IMR-90 (cell line): ENCODE data around the gene CENPQ. TPM values are rescaled to one million over a fixed set of nuclear protein-coding genes. Genes with fewer than 3 reads are reported as not detected.

Source experiments
- ATAC-seq: fragments of 200-7000 bp; cut with Tn5 transposase; 2 replicates; pipeline ENCODE4 v1.9.1; 2020; ENCODE audit warnings: low read depth, mild to moderate bottlenecking, moderate library complexity
- BruUV-seq: library from RNA; stranded (reverse); fragments of 400-500 nt; replicated peaks from 2 replicates; lab custom pipeline; 2021; lab: Mats Ljungman, UMichigan
- CTCF ChIA-PET: fragments of 300-600 bp; formaldehyde crosslinking; extraction: SDS; loops from one replicate; lab custom pipeline; 2021; ENCODE audit warnings: antibody characterized with exemption; lab: Yijun Ruan, JAX
- POLR2A ChIA-PET: fragments of 300-600 bp; sonication (Branson Sonifier 250); formaldehyde crosslinking; loops from one replicate; lab custom pipeline; 2022; ENCODE audit warnings: antibody characterized with exemption; ENCODE audit not compliant: unreplicated experiment; lab: Charles Lee
- DNase-seq: peaks from one replicate; pipeline ENCODE4 v3.0.0; 2013
- H2AFZ ChIP-seq: replicated peaks from 2 replicates; pipeline ENCODE3; 2013; ENCODE audit warnings: low read length, mild to moderate bottlenecking; ENCODE audit not compliant: poor library complexity
- H2AK5ac ChIP-seq: 2 replicates; pipeline ENCODE4 v1.6.1; 2013; ENCODE audit warnings: low read depth, low read length, inconsistent platforms
- H2AK9ac ChIP-seq: replicated peaks from 2 replicates; pipeline ENCODE3; 2013; ENCODE audit warnings: mild to moderate bottlenecking, low read depth, low read length, moderate library complexity; ENCODE audit not compliant: poor library complexity
- H2BK120ac ChIP-seq: 2 replicates; pipeline ENCODE4 v1.6.1; 2013; ENCODE audit warnings: low read depth, low read length, inconsistent platforms
- H2BK15ac ChIP-seq: 3 replicates; pipeline ENCODE4 v1.6.1; 2013; ENCODE audit warnings: low read depth, low read length, inconsistent platforms
- H2BK20ac ChIP-seq: 2 replicates; pipeline ENCODE4 v1.6.1; 2013; ENCODE audit warnings: low read depth, mild to moderate bottlenecking, inconsistent platforms, low read length, moderate library complexity
- H2BK5ac ChIP-seq: 2 replicates; pipeline ENCODE4 v1.6.1; 2013; ENCODE audit warnings: mild to moderate bottlenecking, low read depth, low read length, inconsistent platforms; ENCODE audit not compliant: poor library complexity, severe bottlenecking
- H3K14ac ChIP-seq: replicated peaks from 2 replicates; pipeline ENCODE4 v1.6.1; 2013; ENCODE audit warnings: low read depth, low read length, inconsistent platforms
- H3K18ac ChIP-seq: 2 replicates; pipeline ENCODE4 v1.6.1; 2013; ENCODE audit warnings: low read depth, low read length, control low read depth
- H3K23ac ChIP-seq: 2 replicates; pipeline ENCODE4 v1.6.1; 2013; ENCODE audit warnings: low read depth, low read length, inconsistent platforms
- H3K27ac ChIP-seq: 2 replicates; pipeline ENCODE4 v1.5.1; 2013; ENCODE audit warnings: mild to moderate bottlenecking, control low read depth, low read length; ENCODE audit not compliant: insufficient read depth
- H3K27me3 ChIP-seq: 2 replicates; pipeline ENCODE4 v1.6.1; 2013; ENCODE audit warnings: low read length; ENCODE audit not compliant: control insufficient read depth, insufficient read depth
- H3K36me3 ChIP-seq: 2 replicates; pipeline ENCODE4 v1.6.1; 2013; ENCODE audit warnings: low read length, mixed read lengths; ENCODE audit not compliant: control insufficient read depth, insufficient read depth
- H3K4ac ChIP-seq: 2 replicates; pipeline ENCODE4 v1.6.1; 2013; ENCODE audit warnings: low read depth, low read length, inconsistent platforms
- H3K4me1 ChIP-seq: 2 replicates; pipeline ENCODE4 v1.6.1; 2013; ENCODE audit warnings: low read length, mixed read lengths; ENCODE audit not compliant: control insufficient read depth, insufficient read depth
- H3K4me2 ChIP-seq: 2 replicates; pipeline ENCODE4 v1.6.1; 2013; ENCODE audit warnings: low read depth, mild to moderate bottlenecking, control low read depth, low read length, moderate library complexity
- H3K4me3 ChIP-seq: 2 replicates; pipeline ENCODE4 v1.5.1; 2013; ENCODE audit warnings: low read depth, mild to moderate bottlenecking, control low read depth, low read length, moderate library complexity; ENCODE audit not compliant: insufficient read depth
- H3K56ac ChIP-seq: 2 replicates; pipeline ENCODE4 v1.6.1; 2013; ENCODE audit warnings: low read length, inconsistent platforms; ENCODE audit not compliant: insufficient read depth; ENCODE audit errors: extremely low read depth
- H3K79me1 ChIP-seq, 2 experiments: 2 replicates each; pipeline ENCODE4 v1.6.1; 2013; ENCODE audit warnings: low read length in 2 of 2, inconsistent platforms in 1 of 2, low read depth in 1 of 2
- H3K9ac ChIP-seq: 2 replicates; pipeline ENCODE4 v1.6.1; 2013; ENCODE audit warnings: low read depth, low read length, control low read depth
- H3K9me1 ChIP-seq: 2 replicates; pipeline ENCODE4 v1.6.1; 2013; ENCODE audit warnings: low read length, inconsistent platforms; ENCODE audit not compliant: insufficient read depth
- H3K9me3 ChIP-seq: 2 replicates; pipeline ENCODE4 v1.6.1; 2013; ENCODE audit warnings: low read length; ENCODE audit not compliant: control insufficient read depth, insufficient read depth
- H4K20me1 ChIP-seq: 2 replicates; pipeline ENCODE4 v1.6.1; 2013; ENCODE audit warnings: low read length, inconsistent platforms; ENCODE audit not compliant: insufficient read depth
- H4K5ac ChIP-seq: 2 replicates; pipeline ENCODE4 v1.6.1; 2013; ENCODE audit warnings: mild to moderate bottlenecking, low read depth, low read length, control low read depth
- H4K8ac ChIP-seq, 2 experiments: 2 replicates each; pipeline ENCODE4 v1.6.1; 2013; ENCODE audit warnings: low read depth in 2 of 2, low read length in 2 of 2, control low read depth in 1 of 2, inconsistent platforms in 1 of 2
- H4K91ac ChIP-seq: 2 replicates; pipeline ENCODE4 v1.6.1; 2013; ENCODE audit warnings: low read depth, low read length, inconsistent platforms; ENCODE audit not compliant: insufficient read depth
- BHLHE40 ChIP-seq: fragments of 150-350 bp; IDR thresholded peaks from 2 replicates; pipeline ENCODE4 v1.6.1; 2016; ENCODE audit warnings: mild to moderate bottlenecking, low read depth, low read length
- CEBPB ChIP-seq: IDR thresholded peaks from 2 replicates; pipeline ENCODE4 v1.6.1; 2012; ENCODE audit warnings: low read depth, low read length, improper control_type of control experiment
- CHD1 ChIP-seq: IDR thresholded peaks from 2 replicates; pipeline ENCODE4 v1.6.1; 2012; ENCODE audit warnings: low read depth, low read length, improper control_type of control experiment
- CTCF ChIP-seq: conservative IDR thresholded peaks from 2 replicates; pipeline ENCODE4 v1.5.1; 2012; ENCODE audit warnings: mild to moderate bottlenecking, low read depth, low read length, improper control_type of control experiment
- FOS ChIP-seq: fragments of 150-350 bp; IDR thresholded peaks from 2 replicates; pipeline ENCODE4 v1.6.1; 2016; ENCODE audit warnings: low read depth, low read length
- MAFK ChIP-seq: IDR thresholded peaks from 2 replicates; pipeline ENCODE4 v1.6.1; 2012; ENCODE audit warnings: low read depth, low read length, improper control_type of control experiment
- MAZ ChIP-seq: IDR thresholded peaks from 2 replicates; pipeline ENCODE4 v1.6.1; 2012; ENCODE audit warnings: low read depth, mild to moderate bottlenecking, low read length, improper control_type of control experiment, moderate library complexity, borderline replicate concordance
- MXI1 ChIP-seq: IDR thresholded peaks from 2 replicates; pipeline ENCODE4 v1.6.1; 2012; ENCODE audit warnings: low read depth, mild to moderate bottlenecking, low read length, moderate library complexity, borderline replicate concordance
- NFE2L2 ChIP-seq: fragments of 150-350 bp; IDR thresholded peaks from 2 replicates; pipeline ENCODE4 v1.6.1; 2016; ENCODE audit warnings: low read depth, mild to moderate bottlenecking, low read length
- POLR2A ChIP-seq: IDR thresholded peaks from 2 replicates; pipeline ENCODE4 v1.6.1; 2012; ENCODE audit warnings: mild to moderate bottlenecking, low read depth, low read length
- RAD21 ChIP-seq: IDR thresholded peaks from 2 replicates; pipeline ENCODE4 v1.6.1; 2012; ENCODE audit warnings: low read length, improper control_type of control experiment
- RCOR1 ChIP-seq: IDR thresholded peaks from 2 replicates; pipeline ENCODE4 v1.6.1; 2012; ENCODE audit warnings: mild to moderate bottlenecking, low read length, improper control_type of control experiment; ENCODE audit not compliant: insufficient replicate concordance
- RFX5 ChIP-seq: IDR thresholded peaks from 2 replicates; pipeline ENCODE4 v1.8.0; 2012; ENCODE audit warnings: low read depth, mild to moderate bottlenecking, low read length, moderate library complexity
- SMC3 ChIP-seq: fragments of 150-350 bp; IDR thresholded peaks from 2 replicates; pipeline ENCODE4 v1.6.1; 2016; ENCODE audit warnings: low read depth, mild to moderate bottlenecking, antibody characterized with exemption, low read length, moderate library complexity
- USF2 ChIP-seq: fragments of 150-350 bp; IDR thresholded peaks from 2 replicates; pipeline ENCODE4 v1.6.1; 2017; ENCODE audit warnings: mild to moderate bottlenecking, antibody characterized with exemption, low read length, low read depth
- WGBS, 2 experiments: methylation state at CpG; one replicate each; pipeline versions ENCODE4 v1.1.5 to v1.1.7; 2013; ENCODE audit warnings: missing lambda C conversion rate in 2 of 2; ENCODE audit not compliant: insufficient read length in 1 of 2; ENCODE audit errors: extremely low coverage in 2 of 2; 5-methylcytosine and 5-hydroxymethylcytosine counted together
- dilution Hi-C: fragments of 300-500 bp; cut with HindIII; formaldehyde crosslinking; loops from one replicate; pipeline ENCODE4 v1.14.3; 2018; ENCODE audit warnings: low sequenced_read_pairs; ENCODE audit not compliant: unreplicated experiment
- in situ Hi-C: fragments of 300-500 bp; cut with MboI; formaldehyde crosslinking; loops from 3 replicates; pipeline ENCODE4 v1.14.3; 2019; ENCODE audit warnings: low sequenced_read_pairs, inconsistent platforms, mixed read lengths
- intact Hi-C: fragments of 100-400 bp; cut with micrococcal nuclease; formaldehyde crosslinking; loops from 2 replicates; pipeline ENCODE4 v1.10.0; 2022
- polyA plus RNA-seq, 3 experiments: library from polyadenylated mRNA; depleted of rRNA; stranded (reverse); fragments of >200 nt; gene quantifications; 2 replicates each; pipeline ENCODE4 v1.2.3, GENCODE V29; 2012; ENCODE audit warnings: low replicate concordance in 1 of 3
- total RNA-seq: library from RNA; depleted of rRNA; stranded (reverse); fragments of >200 nt; gene quantifications from 2 replicates; pipeline ENCODE4 v1.2.3, GENCODE V29; 2012
- TF ChIP-seq, protein P1 (sequence below): fragments of 150-350 bp; IDR thresholded peaks from 2 replicates; pipeline ENCODE4 v1.6.1; 2016; ENCODE audit warnings: low read depth, mild to moderate bottlenecking, low read length, moderate library complexity, borderline replicate concordance

CENPQ gene
- total and polyA plus RNA-seq, 2 of the 4 experiments (the other 2 are of a cell fraction), result 2.2 to 3.7 TPM

GRCh38 chr6:49430187-49430586 lies 33.0 kb upstream of the CENPQ start:
- ChIA-PET POLR2A (no interaction called here), CTCF (no interaction called here)
- no TSS peak for BruUV-seq
- peaks cover 4% of the 10 kb centered on the region for H3K36me3 ChIP-seq
- H2BK5ac ChIP-seq, result no peak overlapping the region
- no peaks in the 10 kb centered on the region; the same call in 1 of the 2 replicates for H3K4me1 ChIP-seq
- no peak overlapping the region for H2AK5ac ChIP-seq
- H4K20me1 ChIP-seq, result no peaks in the 10 kb centered on the region
- H3K27ac ChIP-seq, result no peak overlapping the region
- TF ChIP-seq CTCF, result no peak
- TF ChIP-seq RAD21, result no peak
- no peak for TF ChIP-seq MAFK
- TF ChIP-seq CEBPB, result no peak
- TF ChIP-seq NFE2L2, result no peak
- no peak for TF ChIP-seq SMC3
- TF ChIP-seq USF2, result no peak
- TF ChIP-seq MXI1, result no peak
- TF ChIP-seq FOS, result no peak
- TF ChIP-seq RFX5, result no peak
- no peak for TF ChIP-seq CHD1
- TF ChIP-seq, protein P1, sequence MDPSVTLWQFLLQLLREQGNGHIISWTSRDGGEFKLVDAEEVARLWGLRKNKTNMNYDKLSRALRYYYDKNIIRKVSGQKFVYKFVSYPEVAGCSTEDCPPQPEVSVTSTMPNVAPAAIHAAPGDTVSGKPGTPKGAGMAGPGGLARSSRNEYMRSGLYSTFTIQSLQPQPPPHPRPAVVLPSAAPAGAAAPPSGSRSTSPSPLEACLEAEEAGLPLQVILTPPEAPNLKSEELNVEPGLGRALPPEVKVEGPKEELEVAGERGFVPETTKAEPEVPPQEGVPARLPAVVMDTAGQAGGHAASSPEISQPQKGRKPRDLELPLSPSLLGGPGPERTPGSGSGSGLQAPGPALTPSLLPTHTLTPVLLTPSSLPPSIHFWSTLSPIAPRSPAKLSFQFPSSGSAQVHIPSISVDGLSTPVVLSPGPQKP, result no peak
- TF ChIP-seq POLR2A, result no peak
- TF ChIP-seq RCOR1, result no peak
- TF ChIP-seq MAZ, result no peak
- TF ChIP-seq BHLHE40, result no peak
- in situ Hi-C loops (no loop called here), intact Hi-C loops (loop anchor here (2.0 kb wide), 1 partner anchor 15 kb away; no protein-coding TSS in a partner anchor), dilution Hi-C loops (no loop called here)
- no peak overlapping the region for H2AK9ac ChIP-seq
- no peak; the same call in 1 of the 2 replicates for ATAC-seq
- no peaks in the 10 kb centered on the region for H3K9me3 ChIP-seq
- no peak overlapping the region for H2BK120ac ChIP-seq
- no peak overlapping the region for H2BK15ac ChIP-seq
- H3K4me3 ChIP-seq, result no peak overlapping the region
- DNase-seq, result peak; percentile 52
- no peak overlapping the region for H3K14ac ChIP-seq
- no peak overlapping the region for H2AFZ ChIP-seq
- no peaks in the 10 kb centered on the region for H3K9me1 ChIP-seq
- H3K23ac ChIP-seq, result no peak overlapping the region
- no peak overlapping the region for H3K9ac ChIP-seq
- no peak overlapping the region for H4K8ac ChIP-seq
- H3K79me1 ChIP-seq, result no peaks in the 10 kb centered on the region
- no peak overlapping the region; the same call in 1 of the 2 replicates for H3K56ac ChIP-seq
- H2BK20ac ChIP-seq, result no peak overlapping the region
- no peak overlapping the region for H3K18ac ChIP-seq
- no peak overlapping the region for H4K91ac ChIP-seq
- WGBS, 2 experiments, result no CpG with 5 or more reads among the region's 2 CpGs
- no peaks in the 10 kb centered on the region for H3K27me3 ChIP-seq
- H4K5ac ChIP-seq, result no peak overlapping the region
- H3K4me2 ChIP-seq, result no peak overlapping the region
- no peak overlapping the region for H3K4ac ChIP-seq
